SK-N-MC (cell line): ENCODE measurements around the gene OR2AT4.
"Not testable (repeated sequence)": the region's sequence is repeated elsewhere in the genome, so short reads cannot be mapped to it uniquely, and the experiment has no call there.

Source experiments
- DNase-seq: peaks from one replicate; pipeline ENCODE4 v3.0.0-alpha.2; 2011; ENCODE audit warnings: low read depth, low spot score
- H3K27ac ChIP-seq: fragments of 200-600 bp; sonication (generic); 2 replicates; pipeline ENCODE4 v1.5.1; 2016; ENCODE audit warnings: mixed run types
- H3K36me3 ChIP-seq: fragments of 200-600 bp; sonication (generic); 2 replicates; pipeline ENCODE4 v1.6.1; 2017; ENCODE audit warnings: antibody characterized with exemption, low read length, mixed read lengths; ENCODE audit not compliant: insufficient read depth
- H3K4me3 ChIP-seq: fragments of 200-600 bp; sonication (generic); 2 replicates; pipeline ENCODE4 v1.5.1; 2016
- H3K9ac ChIP-seq: fragments of 200-600 bp; sonication (generic); 2 replicates; pipeline ENCODE4 v1.8.0; 2017; ENCODE audit warnings: mixed run types, mixed read lengths; ENCODE audit not compliant: insufficient read length
- H3K9me3 ChIP-seq: fragments of 200-600 bp; sonication (generic); 2 replicates; pipeline ENCODE4 v1.6.1; 2017; ENCODE audit warnings: low read depth, mild to moderate bottlenecking, antibody characterized with exemption, low read length, moderate library complexity, mixed read lengths
- EZH2 ChIP-seq: fragments of 200-600 bp; sonication (generic); IDR thresholded peaks from one replicate; pipeline ENCODE4 v1.6.1; 2017; ENCODE audit warnings: antibody characterized with exemption
- FOXP2 ChIP-seq: optimal IDR thresholded peaks from 2 replicates; pipeline ENCODE3; 2011; ENCODE audit warnings: mild to moderate bottlenecking, moderate library complexity; ENCODE audit not compliant: insufficient read depth; ENCODE audit errors: extremely low read length, control extremely low read depth
- POLR2AphosphoS5 ChIP-seq: IDR thresholded peaks from 2 replicates; pipeline ENCODE4 v1.6.1; 2012; ENCODE audit warnings: mild to moderate bottlenecking, low read depth, low read length, borderline replicate concordance

OR2AT4 gene

GRCh38 chr11:75097173-75097557, 489 bp upstream of the OR2AT4 start:
- TF ChIP-seq POLR2AphosphoS5 = no peak
- TF ChIP-seq EZH2 = no peak
- no peak for TF ChIP-seq FOXP2

GRCh38 chr11:75094382-75094781, 2.3 kb downstream of the OR2AT4 start:
- H3K4me3 ChIP-seq, DNase-seq, H3K9ac ChIP-seq, H3K27ac ChIP-seq, H3K36me3 ChIP-seq, H3K9me3 ChIP-seq: not testable (repeated sequence)

More at GRCh38 chr11:75097173-75097557, 489 bp upstream of the OR2AT4 start:
- H3K27ac ChIP-seq = no peak overlapping the region
- H3K4me3 ChIP-seq = no peak overlapping the region
- H3K9me3 ChIP-seq = no peaks in the 10 kb centered on the region
- H3K36me3 ChIP-seq = no peaks in the 10 kb centered on the region
- no peak overlapping the region for H3K9ac ChIP-seq
- DNase-seq = no peak

- H3K9ac ChIP-seq = no peak overlapping the region
- H3K27ac ChIP-seq = no peak overlapping the region
- no peak for DNase-seq
- H3K36me3 ChIP-seq = no peaks in the 10 kb centered on the region
- no peak overlapping the region for H3K4me3 ChIP-seq
- TF ChIP-seq EZH2 = no peak
- no peak for TF ChIP-seq POLR2AphosphoS5
- no peak for TF ChIP-seq FOXP2
- H3K9me3 ChIP-seq = no peaks in the 10 kb centered on the region
Measured at GRCh38 chr11:75090671-75091177, 6.0 kb downstream of the OR2AT4 start.

- no peak for DNase-seq
- Histone ChIP-seq H3K27ac (no peak overlapping the region), H3K4me3 (no peak overlapping the region), H3K9ac (no peak overlapping the region), H3K9me3 (no peaks in the 10 kb centered on the region), H3K36me3 (no peaks in the 10 kb centered on the region)
- TF ChIP-seq POLR2AphosphoS5 (no peak), FOXP2 (no peak), EZH2 (no peak)
Measured at GRCh38 chr11:75087319-75088305, 9.1 kb downstream of the OR2AT4 start.

- no peak overlapping the region for H3K9ac ChIP-seq
- no peak overlapping the region for H3K27ac ChIP-seq
- H3K36me3 ChIP-seq = no peaks in the 10 kb centered on the region
- DNase-seq = no peak
- TF ChIP-seq FOXP2 (no peak), EZH2 (no peak), POLR2AphosphoS5 (no peak)
- no peak overlapping the region for H3K4me3 ChIP-seq
- no peaks in the 10 kb centered on the region for H3K9me3 ChIP-seq
Measured at GRCh38 chr11:75084883-75085282, 11.8 kb downstream of the OR2AT4 start.

GRCh38 chr11:75083217-75083605, 13.5 kb downstream of the OR2AT4 start:
- H3K9ac ChIP-seq = no peak overlapping the region
- no peak overlapping the region for H3K4me3 ChIP-seq
- DNase-seq = no peak
- no peak overlapping the region for H3K27ac ChIP-seq
- H3K9me3 ChIP-seq = no peaks in the 10 kb centered on the region
- TF ChIP-seq POLR2AphosphoS5 (no peak), FOXP2 (no peak), EZH2 (no peak)
- H3K36me3 ChIP-seq = no peaks in the 10 kb centered on the region

GRCh38 chr11:75082601-75083216, 14.0 kb downstream of the OR2AT4 start:
- no peak overlapping the region for H3K9ac ChIP-seq
- no peak for DNase-seq
- no peak overlapping the region for H3K27ac ChIP-seq
- H3K9me3 ChIP-seq = no peaks in the 10 kb centered on the region
- H3K4me3 ChIP-seq = no peak overlapping the region
- TF ChIP-seq FOXP2 = no peak
- no peaks in the 10 kb centered on the region for H3K36me3 ChIP-seq

- no peak overlapping the region for H3K9ac ChIP-seq
- H3K4me3 ChIP-seq = no peak overlapping the region
- H3K9me3 ChIP-seq = no peaks in the 10 kb centered on the region
- DNase-seq = no peak
- H3K27ac ChIP-seq = no peak overlapping the region
- no peaks in the 10 kb centered on the region for H3K36me3 ChIP-seq
- TF ChIP-seq POLR2AphosphoS5 (no peak), EZH2 (no peak), FOXP2 (no peak)
Measured at GRCh38 chr11:75079546-75079945, 17.1 kb downstream of the OR2AT4 start.

GRCh38 chr11:75078233-75078632, 18.4 kb downstream of the OR2AT4 start:
- Histone ChIP-seq H3K9me3 (no peaks in the 10 kb centered on the region), H3K27ac (no peak overlapping the region), H3K4me3 (no peak overlapping the region), H3K36me3 (no peaks in the 10 kb centered on the region), H3K9ac (no peak overlapping the region)
- no peak for DNase-seq
- TF ChIP-seq FOXP2 (no peak), POLR2AphosphoS5 (no peak), EZH2 (no peak)
